SK-N-SH (cell line): ENCODE results near the gene PLD6. TPM values are rescaled to one million over a fixed set of nuclear protein-coding genes. Genes with fewer than 3 reads are reported as not detected.

Experiments used
- CTCF ChIA-PET: fragments of 300-600, 350-600 bp; formaldehyde crosslinking; extraction: SDS; loops from one replicate; lab custom pipeline; 2021; lab: Yijun Ruan, JAX
- POLR2A ChIA-PET: fragments of 350-600 bp; sonication (Branson Sonifier 250); formaldehyde crosslinking; extraction: SDS; loops from one replicate; lab custom pipeline; 2020; ENCODE audit warnings: antibody characterized with exemption, inconsistent platforms; lab: Yijun Ruan, JAX
- DNase-seq: peaks from one replicate; pipeline ENCODE4 v3.0.0; 2012
- H2AFZ ChIP-seq: fragments of 200-600 bp; sonication (generic); 2 replicates; pipeline ENCODE4 v1.8.1; 2016; ENCODE audit warnings: antibody characterized with exemption, mild to moderate bottlenecking, low read depth
- H3F3A ChIP-seq: fragments of 200-600 bp; sonication (generic); replicated peaks from 2 replicates; pipeline ENCODE3; 2016; ENCODE audit warnings: antibody characterized with exemption, mild to moderate bottlenecking; ENCODE audit not compliant: insufficient read depth
- H3K27ac ChIP-seq, 2 experiments: fragments of 200-500 bp in 1 of 2; fragments of 200-600 bp in 1 of 2; sonication (Bioruptor generic) in 1 of 2; sonication (generic), shearing (Covaris generic) in 1 of 2; 2 replicates each; pipeline versions ENCODE4 v1.5.1 to v1.6.1; 2014 to 2016; ENCODE audit warnings: low read depth in 2 of 2, inconsistent platforms in 1 of 2, low read length in 1 of 2, mild to moderate bottlenecking in 1 of 2, mixed read lengths in 1 of 2
- H3K27me3 ChIP-seq: fragments of 200-600 bp; sonication (generic), shearing (Covaris generic); 2 replicates; pipeline ENCODE4 v1.6.1; 2016; ENCODE audit warnings: mixed run types; ENCODE audit not compliant: insufficient read depth
- H3K36me3 ChIP-seq, 2 experiments: fragments of 200-500 bp in 1 of 2; fragments of 200-600 bp in 1 of 2; sonication (Bioruptor generic) in 1 of 2; sonication (generic) in 1 of 2; replicated peaks in 1 of 2; 2 replicates each; pipeline versions ENCODE3 to v1.5.1; 2014 to 2016; ENCODE audit warnings: low read length in 1 of 2, mild to moderate bottlenecking in 1 of 2; ENCODE audit not compliant: insufficient read depth in 2 of 2, control insufficient read depth in 1 of 2
- H3K4me1 ChIP-seq, 2 experiments: fragments of 200-500 bp in 1 of 2; fragments of 200-600 bp in 1 of 2; sonication (Bioruptor generic) in 1 of 2; sonication (generic), shearing (Covaris generic) in 1 of 2; 2 replicates each; pipeline versions ENCODE4 v1.5.1 to v1.6.1; 2014 to 2016; ENCODE audit warnings: low read depth in 1 of 2, low read length in 1 of 2, mixed run types in 1 of 2; ENCODE audit not compliant: insufficient read depth in 2 of 2, control insufficient read depth in 1 of 2
- H3K4me2 ChIP-seq: fragments of 200-600 bp; sonication (generic), shearing (Covaris generic); 2 replicates; pipeline ENCODE4 v1.6.1; 2017; ENCODE audit warnings: mixed run types
- H3K4me3 ChIP-seq, 2 experiments: fragments of 200-500 bp in 1 of 2; fragments of 200-600 bp in 1 of 2; sonication (Bioruptor generic) in 1 of 2; sonication (generic), shearing (Covaris generic) in 1 of 2; 2 replicates each; pipeline versions ENCODE4 v1.5.1 to v1.8.1; 2014 to 2016; ENCODE audit warnings: low read depth in 2 of 2, inconsistent platforms in 1 of 2, low read length in 1 of 2, mild to moderate bottlenecking in 1 of 2, mixed read lengths in 1 of 2, moderate library complexity in 1 of 2
- H3K79me2 ChIP-seq: fragments of 200-600 bp; sonication (generic); 2 replicates; pipeline ENCODE4 v1.8.1; 2017; ENCODE audit warnings: mild to moderate bottlenecking; ENCODE audit not compliant: insufficient read depth
- H3K9ac ChIP-seq: fragments of 200-600 bp; sonication (generic); 2 replicates; pipeline ENCODE4 v1.6.1; 2017; ENCODE audit warnings: mixed run types
- H3K9me2 ChIP-seq: fragments of 200-600 bp; sonication (generic); 2 replicates; pipeline ENCODE4 v1.6.1; 2017; ENCODE audit warnings: mixed run types
- H3K9me3 ChIP-seq: fragments of 200-600 bp; sonication (generic); 2 replicates; pipeline ENCODE4 v1.6.1; 2017; ENCODE audit warnings: mixed run types, mild to moderate bottlenecking, moderate library complexity
- H4K20me1 ChIP-seq: fragments of 200-600 bp; sonication (generic); 2 replicates; pipeline ENCODE4 v1.6.1; 2017; ENCODE audit warnings: mild to moderate bottlenecking, mixed run types; ENCODE audit not compliant: insufficient read depth
- GABPA ChIP-seq: IDR thresholded peaks from 2 replicates; pipeline ENCODE4 v1.4.0; 2012; ENCODE audit warnings: low read depth, mild to moderate bottlenecking
- GATA2 ChIP-seq: sonication (generic); formaldehyde crosslinking; IDR thresholded peaks from 2 replicates; pipeline ENCODE4 v1.5.0; 2020; ENCODE audit warnings: mild to moderate bottlenecking, missing genetic modification reagents
- JUND ChIP-seq: IDR thresholded peaks from 2 replicates; pipeline ENCODE4 v1.4.0; 2012
- NFIC ChIP-seq: IDR thresholded peaks from 2 replicates; pipeline ENCODE4 v1.4.0; 2012; ENCODE audit warnings: borderline replicate concordance
- NRF1 ChIP-seq: IDR thresholded peaks from 2 replicates; pipeline ENCODE4 v1.6.1; 2012; ENCODE audit warnings: low read depth, mild to moderate bottlenecking, low read length
- PBX3 ChIP-seq: IDR thresholded peaks from 2 replicates; pipeline ENCODE4; 2012
- RAD21 ChIP-seq: IDR thresholded peaks from 2 replicates; pipeline ENCODE4 v1.6.1; 2012; ENCODE audit warnings: mild to moderate bottlenecking, low read length
- REST ChIP-seq: IDR thresholded peaks from 2 replicates; pipeline ENCODE4 v1.6.1; 2012; ENCODE audit warnings: mild to moderate bottlenecking, low read depth, low read length, moderate library complexity
- RFX5 ChIP-seq: IDR thresholded peaks from 2 replicates; pipeline ENCODE4 v1.6.1; 2012; ENCODE audit warnings: mild to moderate bottlenecking, improper control_type of control experiment, low read length
- RXRA ChIP-seq: IDR thresholded peaks from 2 replicates; pipeline ENCODE4 v1.4.0; 2012; ENCODE audit warnings: low read depth, mild to moderate bottlenecking, borderline replicate concordance
- SMC3 ChIP-seq: IDR thresholded peaks from 2 replicates; pipeline ENCODE4 v1.6.1; 2012; ENCODE audit warnings: low read depth, low read length, improper control_type of control experiment
- TEAD4 ChIP-seq: IDR thresholded peaks from 2 replicates; pipeline ENCODE4 v1.4.0; 2012; ENCODE audit warnings: mild to moderate bottlenecking, borderline replicate concordance; ENCODE audit not compliant: insufficient read depth
- ZBTB33 ChIP-seq: IDR thresholded peaks from 2 replicates; pipeline ENCODE4 v1.4.0; 2012; ENCODE audit warnings: low read depth, borderline replicate concordance
- WGBS: methylation state at CpG from one replicate; pipeline ENCODE4 v1.1.6; 2017; ENCODE audit warnings: low lambda C conversion rate; 5-methylcytosine and 5-hydroxymethylcytosine counted together
- polyA plus RNA-seq, 3 experiments: library from polyadenylated mRNA; depleted of rRNA; stranded (reverse); fragments of >200 nt; gene quantifications; 2 replicates each; pipeline ENCODE4 v1.2.3, GENCODE V29; 2012
- TF ChIP-seq, protein P1 (sequence below): fragments of 200-600 bp; sonication (generic); IDR thresholded peaks from 2 replicates; pipeline ENCODE4 v1.6.1; 2017; ENCODE audit warnings: antibody characterized with exemption, mild to moderate bottlenecking, moderate library complexity

PLD6 gene
- polyA plus RNA-seq, 1 of the 3 experiments (the other 2 are of a cell fraction): 3.7 TPM

- TF ChIP-seq ZBTB33: no peak
- TF ChIP-seq, protein P1, sequence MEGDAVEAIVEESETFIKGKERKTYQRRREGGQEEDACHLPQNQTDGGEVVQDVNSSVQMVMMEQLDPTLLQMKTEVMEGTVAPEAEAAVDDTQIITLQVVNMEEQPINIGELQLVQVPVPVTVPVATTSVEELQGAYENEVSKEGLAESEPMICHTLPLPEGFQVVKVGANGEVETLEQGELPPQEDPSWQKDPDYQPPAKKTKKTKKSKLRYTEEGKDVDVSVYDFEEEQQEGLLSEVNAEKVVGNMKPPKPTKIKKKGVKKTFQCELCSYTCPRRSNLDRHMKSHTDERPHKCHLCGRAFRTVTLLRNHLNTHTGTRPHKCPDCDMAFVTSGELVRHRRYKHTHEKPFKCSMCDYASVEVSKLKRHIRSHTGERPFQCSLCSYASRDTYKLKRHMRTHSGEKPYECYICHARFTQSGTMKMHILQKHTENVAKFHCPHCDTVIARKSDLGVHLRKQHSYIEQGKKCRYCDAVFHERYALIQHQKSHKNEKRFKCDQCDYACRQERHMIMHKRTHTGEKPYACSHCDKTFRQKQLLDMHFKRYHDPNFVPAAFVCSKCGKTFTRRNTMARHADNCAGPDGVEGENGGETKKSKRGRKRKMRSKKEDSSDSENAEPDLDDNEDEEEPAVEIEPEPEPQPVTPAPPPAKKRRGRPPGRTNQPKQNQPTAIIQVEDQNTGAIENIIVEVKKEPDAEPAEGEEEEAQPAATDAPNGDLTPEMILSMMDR: no peak
Measured at GRCh38 chr17:17164676-17165075, 41.5 kb downstream of the PLD6 start (continued).

DNA sequence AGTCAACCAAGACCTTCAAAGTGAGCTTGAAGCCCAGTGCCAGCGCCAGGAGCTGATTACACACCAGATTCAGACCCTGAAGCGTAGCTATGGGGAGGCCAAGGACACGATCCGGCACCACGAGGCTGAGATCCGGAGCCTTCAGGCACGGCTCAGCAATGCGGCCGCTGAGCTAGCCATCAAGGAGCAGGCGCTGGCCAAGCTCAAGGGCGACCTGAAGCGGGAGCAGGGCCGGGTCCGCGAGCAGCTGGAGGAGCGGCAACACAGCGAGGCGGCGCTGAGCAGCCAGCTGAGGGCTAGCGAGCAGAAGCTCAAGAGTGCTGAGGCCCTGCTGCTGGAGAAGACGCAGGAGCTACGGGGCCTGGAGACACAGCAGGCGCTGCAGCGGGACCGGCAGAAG is 42.0 kb downstream of the PLD6 start:
- POLR2A ChIA-PET: no interaction called here
- H4K20me1 ChIP-seq: no peaks in the 10 kb centered on the region

More for the DNA sequence above, 42.0 kb downstream of the PLD6 start:
- H3K4me1 ChIP-seq: no peaks in the 10 kb centered on the region
- no peaks in the 10 kb centered on the region for H3K9me3 ChIP-seq
- no peak overlapping the region for H3K4me2 ChIP-seq
- H3K79me2 ChIP-seq: no peaks in the 10 kb centered on the region
- WGBS: 94% methylated on average over 24 of the region's 25 CpGs
- no peak for TF ChIP-seq GABPA
- no peak for TF ChIP-seq NRF1
- no peak for TF ChIP-seq GATA2
- TF ChIP-seq RXRA: no peak
- TF ChIP-seq RAD21: no peak
- TF ChIP-seq NFIC: no peak
- no peak for TF ChIP-seq SMC3
- TF ChIP-seq RFX5: no peak
- TF ChIP-seq ZBTB33: no peak
- TF ChIP-seq PBX3: no peak
- no peak for TF ChIP-seq JUND
- TF ChIP-seq TEAD4: no peak
- TF ChIP-seq REST: no peak
- no peaks in the 10 kb centered on the region for H3K27me3 ChIP-seq
- H3K9me2 ChIP-seq: no peaks in the 10 kb centered on the region
- H3K9ac ChIP-seq: no peak overlapping the region
- no peak overlapping the region for H2AFZ ChIP-seq
- DNase-seq: no peak
- H3K36me3 ChIP-seq: peaks cover 15 to 88% of the 10 kb centered on the region in 2 experiments
- no peaks in the 10 kb centered on the region for H3F3A ChIP-seq
- CTCF ChIA-PET: no interaction called here
- H3K27ac ChIP-seq: no peak overlapping the region
- H3K4me3 ChIP-seq: no peak overlapping the region
